ENCODE results near the gene LRRC39. TPM values are rescaled to one million over a fixed set of nuclear protein-coding genes. Genes with fewer than 3 reads are reported as not detected.

Gene LRRC39
- total RNA-seq, 4 donors from 2014 or later, result 0.69 to 1.6 (median 0.78) TPM; not detected in 1

GRCh38 chr1:100198596-100198995, 20.5 kb upstream of the LRRC39 start:
- Histone ChIP-seq H3K4me3 (no peak overlapping the region), H3K9me3 (no peaks in the 10 kb centered on the region), H3K27me3 (no peaks in the 10 kb centered on the region), H3K4me1 (no peaks in the 10 kb centered on the region), H3K27ac (no peak overlapping the region), H3K36me3 (peaks cover 0 to 86% of the 10 kb centered on the region in 2 donors)
- WGBS, 2 donors (ENCODE audit: low coverage in 1 of 2), result 100% methylated on average over 1 of the region's 1 CpG
- no peak for ATAC-seq
- TF ChIP-seq, protein P1, sequence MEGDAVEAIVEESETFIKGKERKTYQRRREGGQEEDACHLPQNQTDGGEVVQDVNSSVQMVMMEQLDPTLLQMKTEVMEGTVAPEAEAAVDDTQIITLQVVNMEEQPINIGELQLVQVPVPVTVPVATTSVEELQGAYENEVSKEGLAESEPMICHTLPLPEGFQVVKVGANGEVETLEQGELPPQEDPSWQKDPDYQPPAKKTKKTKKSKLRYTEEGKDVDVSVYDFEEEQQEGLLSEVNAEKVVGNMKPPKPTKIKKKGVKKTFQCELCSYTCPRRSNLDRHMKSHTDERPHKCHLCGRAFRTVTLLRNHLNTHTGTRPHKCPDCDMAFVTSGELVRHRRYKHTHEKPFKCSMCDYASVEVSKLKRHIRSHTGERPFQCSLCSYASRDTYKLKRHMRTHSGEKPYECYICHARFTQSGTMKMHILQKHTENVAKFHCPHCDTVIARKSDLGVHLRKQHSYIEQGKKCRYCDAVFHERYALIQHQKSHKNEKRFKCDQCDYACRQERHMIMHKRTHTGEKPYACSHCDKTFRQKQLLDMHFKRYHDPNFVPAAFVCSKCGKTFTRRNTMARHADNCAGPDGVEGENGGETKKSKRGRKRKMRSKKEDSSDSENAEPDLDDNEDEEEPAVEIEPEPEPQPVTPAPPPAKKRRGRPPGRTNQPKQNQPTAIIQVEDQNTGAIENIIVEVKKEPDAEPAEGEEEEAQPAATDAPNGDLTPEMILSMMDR (IDR thresholded peaks at IDR 0.05), result no peak
- TF ChIP-seq POLR2AphosphoS5 (IDR thresholded peaks at IDR 0.05) (no peak), POLR2A (IDR thresholded peaks at IDR 0.05) (no peak), EP300 (IDR thresholded peaks at IDR 0.05) (no peak)

DNA sequence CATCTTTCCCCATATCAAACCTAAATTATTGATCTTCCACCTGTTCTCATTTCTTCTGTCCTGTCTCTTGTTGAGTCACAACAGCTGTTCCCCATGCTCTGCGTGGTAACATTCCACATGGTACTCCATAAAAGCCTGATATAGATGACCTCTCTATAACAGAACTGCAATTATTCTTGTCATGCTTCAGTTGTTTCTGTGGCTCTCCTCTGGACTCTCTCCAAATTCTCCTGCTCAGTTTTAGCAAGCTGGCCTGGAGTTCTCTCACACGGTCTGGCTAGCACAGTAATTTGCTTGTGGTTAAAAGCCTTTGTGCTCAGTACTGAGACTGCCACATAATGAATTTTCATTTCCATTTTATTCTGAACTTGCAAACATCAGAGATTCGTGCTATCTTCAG, 10.6 kb upstream of the LRRC39 start:
- peak overlapping the region in 1 of 4 donors; percentile 33 for H3K27ac ChIP-seq
- no peaks in the 10 kb centered on the region for H3K27me3 ChIP-seq
- 0 to 13% methylated on average over 2 to 3 of the region's 3 CpGs for WGBS, 2 donors (ENCODE audit: low coverage in 1 of 2)
- H3K9me3 ChIP-seq, result no peaks in the 10 kb centered on the region
- ATAC-seq, result no peak
- peaks cover 0 to 5% of the 10 kb centered on the region in 2 donors for H3K36me3 ChIP-seq
- TF ChIP-seq EP300 (IDR thresholded peaks at IDR 0.05) (no peak), POLR2AphosphoS5 (IDR thresholded peaks at IDR 0.05) (no peak), POLR2A (IDR thresholded peaks at IDR 0.05) (no peak)
- TF ChIP-seq, protein P1 (IDR thresholded peaks at IDR 0.05), result no peak
- peaks cover 0 to 19% (median 0%) of the 10 kb centered on the region in 3 donors for H3K4me1 ChIP-seq
- H3K4me3 ChIP-seq, result no peak overlapping the region

DNA sequence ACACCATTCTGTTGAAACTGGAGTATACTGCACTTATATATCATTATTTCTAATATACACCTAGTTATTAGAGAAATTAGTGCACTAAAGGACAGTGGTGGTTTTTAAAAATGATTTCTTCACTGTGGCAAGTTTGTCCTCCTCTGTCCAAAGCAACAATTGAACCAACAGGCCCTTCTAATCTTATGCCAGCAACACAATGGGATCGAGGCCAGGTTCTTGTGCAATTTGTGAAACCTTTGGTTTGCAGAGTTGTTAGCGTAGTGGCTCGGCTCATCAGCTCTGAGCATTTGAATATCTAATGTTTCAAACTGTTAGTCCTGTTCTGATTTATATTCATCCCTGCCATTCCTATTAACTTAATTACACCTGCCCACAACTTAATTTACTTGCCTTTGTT, 9.9 kb upstream of the LRRC39 start:
- WGBS, 2 donors (ENCODE audit: low coverage in 1 of 2), result 73 to 84% methylated on average over 3 of the region's 3 CpGs
- ATAC-seq, result peak; percentile 28
- TF ChIP-seq POLR2AphosphoS5 (IDR thresholded peaks at IDR 0.05) (no peak), EP300 (IDR thresholded peaks at IDR 0.05) (no peak), POLR2A (IDR thresholded peaks at IDR 0.05) (no peak)
- TF ChIP-seq, protein P1 (IDR thresholded peaks at IDR 0.05), result no peak

DNA sequence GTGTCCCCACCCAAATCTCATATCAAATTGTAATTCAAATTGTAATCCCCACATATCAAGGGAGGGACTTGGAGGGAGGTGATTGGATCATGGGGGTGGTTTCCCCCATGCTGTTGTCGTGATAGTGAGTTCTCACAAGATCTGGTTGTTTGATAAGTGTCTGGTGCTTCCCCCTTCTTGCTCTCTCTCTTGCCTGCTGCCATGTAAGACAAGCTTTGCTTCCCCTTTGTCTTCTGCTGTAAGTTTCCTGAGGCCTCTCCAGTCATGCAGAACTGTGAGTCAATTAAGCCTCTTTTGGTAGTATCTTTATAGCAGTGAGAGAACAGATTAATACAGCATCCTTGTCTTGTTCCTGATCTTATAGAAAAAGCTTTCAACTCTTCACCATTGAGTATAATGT, 6.5 kb upstream of the LRRC39 start:
- Histone ChIP-seq H3K9me3 (no peaks in the 10 kb centered on the region), H3K36me3 (no peaks in the 10 kb centered on the region), H3K27me3 (no peaks in the 10 kb centered on the region), H3K4me1 (peaks cover 0 to 18% (median 0%) of the 10 kb centered on the region in 3 donors), H3K27ac (no peak overlapping the region), H3K4me3 (no peak overlapping the region)
- 29 to 56% methylated on average over 1 of the region's 1 CpG for WGBS, 2 donors (ENCODE audit: low coverage in 1 of 2)
- no peak for ATAC-seq
- TF ChIP-seq EP300 (IDR thresholded peaks at IDR 0.05) (no peak), POLR2AphosphoS5 (IDR thresholded peaks at IDR 0.05) (no peak), POLR2A (IDR thresholded peaks at IDR 0.05) (no peak)
- TF ChIP-seq, protein P1 (IDR thresholded peaks at IDR 0.05), result no peak

More for the DNA sequence above, 9.9 kb upstream of the LRRC39 start:
- Histone ChIP-seq H3K9me3 (no peaks in the 10 kb centered on the region), H3K27me3 (no peaks in the 10 kb centered on the region), H3K4me1 (peaks cover 0 to 19% (median 0%) of the 10 kb centered on the region in 3 donors), H3K27ac (no peak overlapping the region), H3K36me3 (no peaks in the 10 kb centered on the region), H3K4me3 (no peak overlapping the region)

DNA sequence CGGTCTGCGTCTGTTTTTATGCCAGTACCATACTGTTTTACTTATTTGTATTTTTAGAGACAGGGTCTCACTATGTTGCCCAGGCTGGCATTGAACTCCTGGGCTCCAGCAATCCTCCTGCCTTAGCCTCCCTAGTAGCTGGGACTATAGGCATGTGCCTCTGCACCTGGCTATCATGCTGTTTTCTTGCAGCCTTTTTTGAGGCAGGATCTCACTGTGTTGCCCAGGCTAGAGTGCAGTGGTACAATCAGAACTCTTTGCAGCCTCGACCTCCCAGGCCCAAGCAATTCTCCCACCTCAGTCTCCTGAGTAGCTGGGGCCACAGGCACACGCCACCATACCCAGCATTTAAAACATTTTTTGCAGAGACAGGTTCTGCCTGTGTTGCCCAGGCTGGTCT, 5.3 kb upstream of the LRRC39 start:
- peaks cover 0 to 7% (median 0%) of the 10 kb centered on the region in 3 donors for H3K4me1 ChIP-seq
- ATAC-seq, result no peak
- no peaks in the 10 kb centered on the region for H3K36me3 ChIP-seq
- WGBS, 2 donors (ENCODE audit: low coverage in 1 of 2), result 91 to 95% methylated on average over 4 of the region's 4 CpGs
- H3K4me3 ChIP-seq, result no peak overlapping the region
- TF ChIP-seq POLR2A (IDR thresholded peaks at IDR 0.05) (no peak), POLR2AphosphoS5 (IDR thresholded peaks at IDR 0.05) (no peak), EP300 (IDR thresholded peaks at IDR 0.05) (no peak)
- TF ChIP-seq, protein P1 (IDR thresholded peaks at IDR 0.05), result no peak
- H3K9me3 ChIP-seq, result no peaks in the 10 kb centered on the region
- no peak overlapping the region for H3K27ac ChIP-seq
- no peaks in the 10 kb centered on the region for H3K27me3 ChIP-seq
